Right atrium auricular region (tissue), 2 donors: Measurements from ENCODE around the gene ITGA8. TPM values are rescaled to one million over a fixed set of nuclear protein-coding genes. Genes with fewer than 3 reads are reported as not detected.

Source experiments
- DNase-seq: peaks from one replicate; pipeline ENCODE4 v3.0.0-alpha.2; 2019; ENCODE audit warnings: low spot score
- H3K27ac ChIP-seq, 2 donors: fragments of 200-600 bp; sonication (generic); 1 replicate in 1 of 2; 2 replicates in 1 of 2; pipeline ENCODE4 v1.5.1; 2016 to 2019
- H3K27me3 ChIP-seq, 2 donors: fragments of 200-600 bp; sonication (generic); one replicate each; pipeline versions ENCODE4 v1.5.1 to v1.6.0; 2017 to 2019
- H3K36me3 ChIP-seq: fragments of 200-600 bp; sonication (generic); one replicate; pipeline ENCODE4 v1.5.1; 2016
- H3K4me1 ChIP-seq, 2 donors: fragments of 200-600 bp; sonication (generic); one replicate each; pipeline versions ENCODE4 v1.5.1 to v1.6.0; 2017 to 2019
- H3K4me3 ChIP-seq, 2 donors: fragments of 200-600 bp; sonication (generic); 1 replicate in 1 of 2; 2 replicates in 1 of 2; pipeline ENCODE4 v1.5.1; 2017 to 2019; ENCODE audit warnings: mild to moderate bottlenecking in 1 of 2, moderate library complexity in 1 of 2
- H3K9me3 ChIP-seq, 2 donors: fragments of 200-600 bp; sonication (generic); one replicate each; pipeline ENCODE4 v1.5.1; 2019
- total RNA-seq, 2 donors: library from RNA; depleted of rRNA; stranded (reverse); fragments of >200 nt; gene quantifications; one replicate each; pipeline ENCODE4 v1.1.0, GENCODE V29; 2016
- TF ChIP-seq, protein P1 (sequence below), 2 donors: fragments of 200-600 bp; sonication (generic); IDR thresholded peaks; one replicate each; pipeline ENCODE4 v1.5.1; 2019; ENCODE audit warnings: antibody characterized with exemption in 2 of 2

Gene ITGA8
- total RNA-seq, 2 donors from 2014 or later = 4.9 to 6.4 TPM

DNA sequence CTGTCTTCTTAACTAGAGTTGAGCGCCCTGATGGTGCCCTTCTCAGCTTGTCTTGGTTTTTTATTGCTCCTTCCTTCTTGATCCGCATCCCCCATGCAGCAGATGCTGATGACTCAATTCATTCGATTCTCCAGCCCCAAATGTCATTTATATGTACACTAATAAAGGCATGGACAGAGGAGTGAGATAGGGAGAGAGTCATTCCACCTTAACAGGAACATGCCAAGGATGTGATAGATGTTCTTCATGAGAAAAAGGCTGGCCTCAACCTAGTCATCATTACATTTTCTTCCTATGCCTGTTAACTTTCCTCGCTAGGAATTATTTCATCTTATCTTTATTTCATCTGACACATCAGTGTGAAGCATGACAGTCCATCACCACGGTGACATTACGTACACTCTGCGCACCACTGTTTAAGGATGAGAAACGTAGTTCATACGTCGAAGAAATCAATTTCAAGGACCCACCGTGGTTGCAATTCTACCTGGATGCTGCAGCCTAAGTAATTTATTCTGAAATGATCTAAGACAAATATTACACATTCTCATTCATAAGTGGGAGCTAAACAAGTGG, 198.3 kb downstream of the ITGA8 start:
- Histone ChIP-seq H3K27me3 (no peaks in the 10 kb centered on the region), H3K36me3 (no peaks in the 10 kb centered on the region), H3K4me3 (no peak overlapping the region), H3K4me1 (no peaks in the 10 kb centered on the region), H3K9me3 (no peaks in the 10 kb centered on the region), H3K27ac (no peak overlapping the region)
- TF ChIP-seq, protein P1, sequence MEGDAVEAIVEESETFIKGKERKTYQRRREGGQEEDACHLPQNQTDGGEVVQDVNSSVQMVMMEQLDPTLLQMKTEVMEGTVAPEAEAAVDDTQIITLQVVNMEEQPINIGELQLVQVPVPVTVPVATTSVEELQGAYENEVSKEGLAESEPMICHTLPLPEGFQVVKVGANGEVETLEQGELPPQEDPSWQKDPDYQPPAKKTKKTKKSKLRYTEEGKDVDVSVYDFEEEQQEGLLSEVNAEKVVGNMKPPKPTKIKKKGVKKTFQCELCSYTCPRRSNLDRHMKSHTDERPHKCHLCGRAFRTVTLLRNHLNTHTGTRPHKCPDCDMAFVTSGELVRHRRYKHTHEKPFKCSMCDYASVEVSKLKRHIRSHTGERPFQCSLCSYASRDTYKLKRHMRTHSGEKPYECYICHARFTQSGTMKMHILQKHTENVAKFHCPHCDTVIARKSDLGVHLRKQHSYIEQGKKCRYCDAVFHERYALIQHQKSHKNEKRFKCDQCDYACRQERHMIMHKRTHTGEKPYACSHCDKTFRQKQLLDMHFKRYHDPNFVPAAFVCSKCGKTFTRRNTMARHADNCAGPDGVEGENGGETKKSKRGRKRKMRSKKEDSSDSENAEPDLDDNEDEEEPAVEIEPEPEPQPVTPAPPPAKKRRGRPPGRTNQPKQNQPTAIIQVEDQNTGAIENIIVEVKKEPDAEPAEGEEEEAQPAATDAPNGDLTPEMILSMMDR (IDR thresholded peaks at IDR 0.05) = no peak
- no peak for DNase-seq

DNA sequence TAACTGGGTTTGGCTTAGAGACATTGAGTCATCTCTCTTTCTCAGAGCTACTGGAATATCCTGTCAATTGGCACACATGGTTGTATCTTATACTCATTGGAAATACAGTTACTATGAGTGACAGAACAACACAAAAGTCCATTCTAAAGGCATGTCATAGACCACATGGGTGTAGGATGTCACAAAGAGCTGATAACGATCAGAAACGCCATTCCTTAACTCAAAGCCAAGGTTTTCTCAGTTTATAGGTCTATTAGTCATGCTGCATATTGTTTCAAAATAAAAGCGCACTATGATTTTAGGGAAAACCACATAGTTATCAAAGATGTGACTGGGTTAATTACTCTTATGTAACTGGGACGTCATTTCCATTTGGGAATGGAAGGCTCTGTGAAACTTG, 201.5 kb downstream of the ITGA8 start:
- Histone ChIP-seq H3K9me3 (no peaks in the 10 kb centered on the region), H3K4me1 (no peaks in the 10 kb centered on the region), H3K4me3 (no peak overlapping the region), H3K27ac (no peak overlapping the region), H3K36me3 (no peaks in the 10 kb centered on the region), H3K27me3 (no peaks in the 10 kb centered on the region)
- TF ChIP-seq, protein P1 (IDR thresholded peaks at IDR 0.05) = no peak
- DNase-seq = no peak

DNA sequence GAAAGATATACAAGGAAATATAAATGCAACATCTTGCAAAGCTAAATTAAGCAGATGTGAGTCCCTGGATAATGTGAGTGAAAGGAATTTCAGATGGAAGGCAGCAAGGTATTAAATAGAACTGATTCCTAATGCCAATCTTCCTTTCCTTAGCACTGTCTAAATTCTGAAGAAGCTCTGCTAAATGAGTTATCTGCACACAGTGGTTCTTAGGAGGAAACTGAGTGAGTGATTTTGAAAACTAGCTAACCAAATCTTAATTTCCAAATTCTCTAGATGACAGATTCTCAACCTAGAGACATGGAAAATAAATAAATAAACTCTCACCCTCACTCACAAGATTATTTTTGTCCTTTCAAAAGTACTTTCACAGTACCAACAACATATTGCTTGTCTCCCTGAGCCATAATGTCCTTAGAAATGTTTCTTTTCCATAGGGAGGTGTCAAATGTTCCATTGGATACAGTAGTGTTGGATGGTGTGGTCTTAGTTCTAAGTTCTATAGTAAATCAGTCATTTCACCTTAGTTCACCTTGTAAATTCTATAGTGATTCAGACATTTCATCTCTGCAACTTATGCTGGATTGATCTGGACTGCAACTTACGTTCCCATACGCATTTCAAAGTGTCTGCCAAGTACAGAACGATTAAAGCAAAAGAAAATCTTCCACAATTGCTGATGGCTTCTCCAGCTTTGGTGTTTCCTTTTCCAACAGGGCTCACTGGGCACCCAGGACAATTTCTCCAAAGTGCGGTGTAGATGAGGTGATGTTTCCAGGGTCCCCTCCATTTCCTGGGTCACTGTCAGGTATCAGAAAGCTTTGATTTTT, 203.3 kb downstream of the ITGA8 start:
- Histone ChIP-seq H3K27me3 (no peaks in the 10 kb centered on the region), H3K27ac (no peak overlapping the region), H3K36me3 (no peaks in the 10 kb centered on the region), H3K4me1 (no peaks in the 10 kb centered on the region), H3K4me3 (no peak overlapping the region), H3K9me3 (no peaks in the 10 kb centered on the region)
- TF ChIP-seq, protein P1 (IDR thresholded peaks at IDR 0.05) = no peak
- DNase-seq = no peak

DNA sequence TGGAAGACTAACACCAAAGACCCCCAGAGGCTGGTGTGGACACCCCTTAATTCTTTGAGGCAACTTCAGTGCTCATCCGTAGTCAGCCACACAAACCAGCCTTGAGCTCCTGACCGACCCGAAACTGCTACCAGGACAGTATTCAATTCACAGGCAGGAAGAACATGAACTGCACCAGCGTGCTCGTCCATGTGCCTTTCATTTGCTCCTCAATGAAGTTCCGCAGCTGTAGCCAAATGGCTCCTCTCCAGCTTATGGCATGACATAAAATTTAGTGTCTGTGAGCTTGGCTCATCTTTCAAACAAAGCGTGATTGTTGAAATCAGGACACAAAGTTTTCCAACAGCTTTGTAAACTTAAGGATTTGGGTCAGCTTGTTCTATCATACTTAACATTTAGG, 204.5 kb downstream of the ITGA8 start:
- DNase-seq = no peak

DNA sequence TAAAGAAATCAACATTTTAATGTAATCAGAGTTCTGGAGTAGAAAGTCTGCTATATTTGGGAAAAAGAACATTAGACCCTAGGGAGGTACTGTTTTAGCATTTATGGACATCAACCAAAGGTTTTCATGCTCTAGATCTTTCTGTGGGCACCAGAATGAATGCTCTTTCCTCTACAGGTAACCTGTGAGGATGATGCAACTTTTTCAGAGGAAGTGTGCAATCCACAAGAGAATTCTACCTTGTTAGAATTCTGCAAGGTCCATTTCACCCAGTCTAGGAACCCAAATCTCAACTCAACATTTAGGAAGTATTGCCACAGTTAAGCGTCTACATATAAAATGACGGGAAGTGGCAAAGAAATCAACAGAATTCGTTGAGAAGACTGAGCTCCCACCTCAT, 208.8 kb downstream of the ITGA8 start:
- no peak for DNase-seq
- H3K27ac ChIP-seq = no peak overlapping the region
- H3K4me3 ChIP-seq = no peak overlapping the region
- H3K27me3 ChIP-seq = no peaks in the 10 kb centered on the region
- H3K36me3 ChIP-seq = no peaks in the 10 kb centered on the region
- TF ChIP-seq, protein P1 (IDR thresholded peaks at IDR 0.05) = no peak
- H3K9me3 ChIP-seq = no peaks in the 10 kb centered on the region
- no peaks in the 10 kb centered on the region for H3K4me1 ChIP-seq

More for the DNA sequence above, 204.5 kb downstream of the ITGA8 start:
- Histone ChIP-seq H3K4me3 (no peak overlapping the region), H3K27ac (no peak overlapping the region), H3K27me3 (no peaks in the 10 kb centered on the region), H3K36me3 (no peaks in the 10 kb centered on the region), H3K9me3 (no peaks in the 10 kb centered on the region), H3K4me1 (no peaks in the 10 kb centered on the region)
- TF ChIP-seq, protein P1 (IDR thresholded peaks at IDR 0.05) = no peak
